GM18505 (cell line): ENCODE results near the gene CRBN.

Experiments
- ATAC-seq: cut with Tn5 transposase; IDR thresholded peaks from one replicate; pipeline ENCODE4 v1.9.1; 2021; ENCODE audit not compliant: unreplicated experiment
- POLR2A ChIP-seq: IDR thresholded peaks from 4 replicates; pipeline ENCODE4 v1.6.1; 2011; ENCODE audit warnings: borderline replicate concordance; ENCODE audit not compliant: insufficient read depth, insufficient read length; ENCODE audit errors: extremely low read depth

The CRBN gene

GRCh38 chr3:3117651-3118050 is 61.8 kb downstream of the CRBN start:
- no peak for TF ChIP-seq POLR2A
- ATAC-seq, result no peak

- no peak for TF ChIP-seq POLR2A
These were observed 66.3 kb downstream of the CRBN start for GRCh38 chr3:3113042-3113709.

GRCh38 chr3:3110749-3111361 is 68.6 kb downstream of the CRBN start:
- peak; percentile 36 for ATAC-seq
- no peak for TF ChIP-seq POLR2A

More at GRCh38 chr3:3113042-3113709, 66.3 kb downstream of the CRBN start:
- ATAC-seq, result no peak

GRCh38 chr3:3110299-3110630 is 69.2 kb downstream of the CRBN start, which contains the start of gene IL5RA:
TSS of gene IL5RA (minus strand) at chr3:3110374. CDS start at chr3:3104984, 5,390 bp downstream.
- ATAC-seq, result peak; percentile 61
- no peak for TF ChIP-seq POLR2A

- ATAC-seq, result peak; percentile 73
- no peak for TF ChIP-seq POLR2A
These were observed 69.8 kb downstream of the CRBN start for GRCh38 chr3:3109407-3110298.

- TF ChIP-seq POLR2A, result no peak
- peak; percentile 32 for ATAC-seq
These were observed 71.6 kb downstream of the CRBN start for GRCh38 chr3:3107858-3108257.

- TF ChIP-seq POLR2A, result no peak
- no peak for ATAC-seq
These were observed 72.3 kb downstream of the CRBN start for GRCh38 chr3:3107181-3107580.

- no peak for ATAC-seq
These were observed 73.7 kb downstream of the CRBN start for GRCh38 chr3:3105815-3106214.

GRCh38 chr3:3105246-3105645 is 74.2 kb downstream of the CRBN start:
- TF ChIP-seq POLR2A, result no peak
- no peak for ATAC-seq

More at GRCh38 chr3:3105815-3106214, 73.7 kb downstream of the CRBN start:
- no peak for TF ChIP-seq POLR2A

GRCh38 chr3:3102751-3103150 is 76.7 kb downstream of the CRBN start:
- ATAC-seq, result no peak
- TF ChIP-seq POLR2A, result no peak

GRCh38 chr3:3101660-3102458 is 77.6 kb downstream of the CRBN start:
- ATAC-seq, result peak; percentile 53
- no peak for TF ChIP-seq POLR2A
